HG03175 (cell line): ENCODE measurements around the gene DELE1.
"Not testable (repeated sequence)": the region's sequence is repeated elsewhere in the genome, so short reads cannot be mapped to it uniquely, and the experiment has no call there.

Experiments
- ATAC-seq: cut with Tn5 transposase; IDR thresholded peaks from one replicate; pipeline ENCODE4 v1.9.1; 2021; ENCODE audit warnings: mild to moderate bottlenecking, moderate library complexity; ENCODE audit not compliant: unreplicated experiment

The DELE1 gene

DNA sequence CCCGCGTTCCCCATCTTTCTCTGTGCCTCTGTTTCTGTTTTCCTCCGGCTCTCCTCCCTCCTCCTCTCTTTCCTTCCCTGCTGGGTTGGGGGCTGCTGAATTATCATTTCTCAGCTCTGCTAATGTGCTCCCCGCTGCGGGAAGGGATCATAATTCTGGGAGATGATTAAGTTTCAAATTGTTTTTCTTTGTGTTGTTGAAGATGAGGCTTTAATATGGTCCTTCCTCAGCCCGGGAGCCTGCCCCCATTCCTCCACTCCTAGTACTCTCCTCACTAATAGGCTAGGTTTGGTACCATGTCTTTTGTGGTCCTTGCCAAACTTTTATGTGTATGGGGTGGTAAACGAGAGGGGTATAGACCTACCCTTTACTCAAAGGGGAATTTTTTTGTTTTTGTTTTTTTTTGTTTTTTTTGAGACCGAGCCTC is 39.8 kb upstream of the DELE1 start:
- ATAC-seq = no peak

- no peak for ATAC-seq
Observed at GRCh38 chr5:141889282-141889871, 34.3 kb upstream of the DELE1 start.

GRCh38 chr5:141890429-141890828 is 33.2 kb upstream of the DELE1 start:
- ATAC-seq = not testable (repeated sequence)

DNA sequence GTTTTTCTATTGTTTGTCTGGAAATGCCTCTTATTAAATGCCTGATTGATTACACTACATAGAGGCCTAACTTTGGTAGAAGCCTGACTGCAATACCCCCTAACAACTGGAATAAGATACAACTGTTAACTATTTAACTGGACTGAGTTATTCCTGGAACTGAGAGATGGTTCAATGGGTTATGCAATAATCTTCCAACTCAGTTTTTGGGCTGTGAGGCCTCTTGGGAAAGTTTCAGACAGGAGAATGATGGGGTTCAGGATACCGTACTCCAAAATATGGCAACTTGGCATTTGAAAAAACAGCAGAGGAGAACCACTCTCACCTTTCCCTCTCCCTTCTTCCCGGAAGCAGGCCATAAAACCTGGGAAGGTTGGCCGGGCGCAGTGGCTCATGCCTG is 26.2 kb upstream of the DELE1 start:
- no peak for ATAC-seq

DNA sequence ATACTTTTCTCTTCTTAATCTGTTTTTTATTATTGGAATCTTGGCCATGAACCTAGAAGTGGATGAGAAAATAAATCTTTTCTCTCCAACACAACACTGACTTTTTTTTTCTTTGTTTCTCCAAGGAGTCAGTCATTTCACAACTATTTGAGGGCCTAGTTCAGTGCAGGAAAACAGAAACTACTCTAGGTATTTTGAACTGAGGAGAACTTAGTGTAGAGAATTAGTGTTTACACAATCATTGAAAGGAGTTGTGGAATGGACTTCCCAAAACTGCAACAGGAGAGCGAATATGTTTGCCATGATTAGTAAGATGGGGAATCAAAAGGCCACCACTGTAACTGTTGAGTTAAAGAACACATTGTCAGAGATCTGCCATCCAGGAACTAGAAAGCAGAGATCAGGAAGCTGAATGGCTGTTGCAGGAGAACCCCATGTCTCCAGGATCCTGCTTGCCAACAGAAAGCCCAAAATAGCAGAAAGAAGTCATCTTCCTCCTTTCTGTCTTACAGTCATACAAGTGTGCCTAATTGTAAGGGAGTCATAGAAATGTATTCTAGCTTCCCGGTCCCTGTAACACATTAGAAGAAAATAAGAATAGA is 25.1 kb upstream of the DELE1 start:
- no peak for ATAC-seq

DNA sequence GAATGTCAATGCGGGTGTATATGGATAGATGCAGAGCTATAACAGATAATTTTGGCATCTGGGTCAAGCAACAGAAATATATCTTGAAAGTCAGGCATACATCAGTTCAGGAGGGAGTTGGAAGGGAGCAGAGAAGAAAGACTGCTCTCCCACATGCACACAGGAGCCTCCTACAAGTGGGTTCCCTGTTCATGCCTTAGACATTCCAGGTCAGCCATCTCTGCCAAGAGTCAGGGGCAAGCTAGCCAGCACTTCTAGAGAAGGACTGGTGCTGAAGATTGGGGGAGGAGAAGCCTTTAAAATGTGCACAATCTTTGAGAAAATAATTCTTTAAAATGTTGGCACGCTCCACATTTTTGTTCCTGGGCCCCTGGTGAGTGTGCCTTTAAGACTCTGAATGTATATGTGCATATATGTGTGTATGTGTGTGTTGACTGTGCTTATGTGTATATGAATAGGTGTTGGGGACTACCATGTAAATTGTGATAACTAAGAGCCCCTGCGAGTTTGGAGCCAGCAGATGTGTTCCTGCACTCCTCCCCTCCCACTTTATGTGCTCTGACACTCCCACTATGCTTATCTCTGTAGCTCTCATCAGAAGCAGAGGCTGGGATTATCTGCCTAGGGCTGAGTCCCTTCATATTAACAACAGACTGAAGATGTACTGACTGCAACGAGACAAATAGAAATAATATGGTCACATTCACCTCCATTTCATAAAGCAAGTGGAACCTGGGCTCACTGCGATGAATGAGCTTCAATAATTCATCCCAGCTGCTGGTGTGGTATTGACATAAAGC is 21.5 kb upstream of the DELE1 start:
- no peak for ATAC-seq

GRCh38 chr5:141903261-141903660 is 20.4 kb upstream of the DELE1 start:
- no peak for ATAC-seq

DNA sequence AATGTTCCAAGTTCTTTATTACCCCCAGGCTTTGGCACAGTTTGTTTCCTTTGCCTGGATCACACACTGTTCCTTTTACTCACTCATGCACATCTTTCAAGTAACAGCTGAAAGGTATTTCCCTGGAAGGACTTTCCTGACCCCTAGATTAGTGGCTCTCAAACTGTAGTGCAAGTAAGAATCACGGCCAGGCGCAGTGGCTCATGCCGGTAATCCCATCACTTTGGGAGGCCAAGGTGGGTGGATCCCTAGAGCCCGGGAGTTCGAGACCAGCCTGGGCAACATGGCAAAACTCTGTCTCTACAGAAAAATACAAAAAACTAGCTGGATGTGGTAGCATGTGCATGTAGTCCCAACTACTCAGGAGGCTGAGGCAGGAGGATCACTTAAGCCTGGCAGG is 19.1 kb upstream of the DELE1 start:
- ATAC-seq = no peak

DNA sequence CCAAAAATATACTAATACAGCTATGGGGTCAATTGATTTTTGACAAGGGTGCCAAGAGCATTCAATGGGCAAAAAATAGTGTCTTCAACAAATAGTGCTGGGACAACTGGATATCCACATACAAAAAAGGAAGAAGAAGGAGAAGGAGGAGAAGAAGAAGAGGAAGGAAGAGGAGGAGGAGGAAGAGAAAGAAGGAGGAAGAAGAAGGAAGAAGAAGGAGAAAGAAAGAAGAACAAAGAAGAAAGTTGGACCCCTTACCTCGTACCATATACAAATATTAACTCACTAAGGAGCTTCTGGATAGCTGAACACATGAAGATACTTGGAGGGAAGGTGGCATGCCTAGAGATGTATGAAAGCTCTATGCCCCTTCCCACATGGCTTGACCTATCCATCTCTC is 17.2 kb upstream of the DELE1 start:
- ATAC-seq = no peak

- ATAC-seq = no peak
Observed at GRCh38 chr5:141906972-141907371, 16.7 kb upstream of the DELE1 start.

DNA sequence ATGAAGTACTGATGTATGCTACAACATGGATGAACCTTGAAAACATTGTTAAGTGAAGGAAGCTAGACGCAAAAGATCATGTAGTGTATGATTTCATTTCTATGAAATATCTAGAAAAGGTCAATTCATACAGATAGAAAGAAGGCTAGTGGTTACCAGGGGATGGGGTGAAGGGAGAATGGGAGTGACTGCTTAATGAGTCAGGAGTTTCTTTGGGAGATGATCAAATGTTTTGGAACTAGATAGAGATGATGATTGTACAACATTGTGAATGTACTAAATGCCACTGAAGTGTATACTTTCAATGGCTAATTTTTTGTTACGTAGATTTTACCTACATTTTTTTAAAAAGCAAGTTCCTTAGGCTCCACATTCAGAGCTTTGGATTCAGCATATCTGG is 14.9 kb upstream of the DELE1 start:
- no peak for ATAC-seq

DNA sequence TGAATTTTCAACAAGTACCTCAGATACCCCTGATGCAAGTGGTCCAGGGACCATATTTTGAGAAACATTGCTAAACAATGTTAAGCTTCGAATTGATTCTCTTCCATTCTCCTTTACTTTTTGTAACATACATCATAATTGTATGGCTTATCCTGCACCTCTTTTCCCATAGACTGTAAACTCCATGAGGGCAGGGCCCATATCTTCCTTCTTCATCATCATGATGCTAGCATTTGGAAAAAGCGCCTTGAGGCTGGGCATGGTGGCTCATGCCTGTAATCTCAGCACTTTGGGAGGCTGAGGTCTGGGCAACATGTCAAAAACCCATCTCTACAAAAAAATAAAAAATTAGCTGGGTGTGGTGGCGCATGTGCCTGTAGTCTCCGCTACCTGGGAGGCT is 14.5 kb upstream of the DELE1 start:
- ATAC-seq = no peak

GRCh38 chr5:141910271-141910673 is 13.4 kb upstream of the DELE1 start:
- ATAC-seq = no peak

DNA sequence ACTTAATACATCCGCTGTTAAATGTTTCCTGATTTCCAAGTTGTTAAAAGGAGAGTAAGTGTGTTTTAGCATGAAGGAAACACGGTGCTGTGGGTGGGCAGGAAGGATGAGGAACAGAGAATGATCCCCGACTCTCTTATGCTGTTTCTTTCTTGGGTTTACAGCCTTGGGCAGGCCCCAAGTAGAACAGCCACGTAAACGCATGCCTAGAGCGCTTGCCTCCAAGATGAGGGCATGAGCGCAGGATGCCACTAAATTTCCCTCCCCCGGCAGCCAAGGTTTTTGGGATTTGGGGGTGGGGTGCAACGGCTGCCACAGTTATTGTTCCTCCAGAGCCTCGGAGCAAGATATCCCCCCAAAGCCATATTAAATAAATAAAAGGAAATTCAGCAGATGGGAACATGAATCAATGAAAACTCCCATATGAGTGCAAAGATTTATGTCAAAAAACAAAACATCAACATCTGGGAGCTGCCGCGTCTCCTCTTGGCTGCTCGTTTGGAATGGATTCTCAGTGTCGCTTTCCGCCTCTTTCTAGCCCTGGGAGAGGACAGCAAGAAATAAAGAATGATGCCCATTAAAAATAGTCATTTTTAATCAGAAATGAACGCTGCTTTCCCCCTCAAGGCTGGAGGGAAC is 10.0 kb upstream of the DELE1 start:
- no peak for ATAC-seq

DNA sequence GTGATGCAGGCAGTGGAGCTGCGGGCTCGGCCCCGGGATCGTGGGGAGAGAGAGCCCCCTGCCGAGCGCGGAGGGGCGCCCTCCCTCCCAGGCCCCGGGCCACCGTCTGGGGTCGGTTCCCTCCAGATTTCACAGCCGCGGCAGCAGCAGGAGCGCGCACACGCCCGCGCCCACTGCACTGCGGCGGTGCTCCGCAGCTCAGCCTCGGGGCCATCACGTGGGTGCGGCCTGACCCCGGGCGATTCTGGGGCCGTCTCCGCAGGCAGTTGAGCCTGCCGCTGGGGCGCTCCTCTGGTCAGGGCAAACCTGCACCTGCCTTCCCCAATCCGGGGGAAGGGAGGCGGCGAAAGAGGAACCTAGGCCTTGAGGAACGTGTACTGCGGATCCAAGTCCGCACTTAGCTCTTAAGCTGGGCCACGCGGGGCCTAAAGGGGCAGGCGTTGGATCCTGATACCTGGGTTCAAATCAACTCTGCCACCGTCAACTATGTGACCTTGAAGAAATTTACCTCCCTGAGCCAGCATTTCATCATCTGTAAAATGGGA is 9.4 kb upstream of the DELE1 start:
- ATAC-seq = peak; percentile 73

- no peak for ATAC-seq
Observed at GRCh38 chr5:141914797-141915196, 8.9 kb upstream of the DELE1 start.

DNA sequence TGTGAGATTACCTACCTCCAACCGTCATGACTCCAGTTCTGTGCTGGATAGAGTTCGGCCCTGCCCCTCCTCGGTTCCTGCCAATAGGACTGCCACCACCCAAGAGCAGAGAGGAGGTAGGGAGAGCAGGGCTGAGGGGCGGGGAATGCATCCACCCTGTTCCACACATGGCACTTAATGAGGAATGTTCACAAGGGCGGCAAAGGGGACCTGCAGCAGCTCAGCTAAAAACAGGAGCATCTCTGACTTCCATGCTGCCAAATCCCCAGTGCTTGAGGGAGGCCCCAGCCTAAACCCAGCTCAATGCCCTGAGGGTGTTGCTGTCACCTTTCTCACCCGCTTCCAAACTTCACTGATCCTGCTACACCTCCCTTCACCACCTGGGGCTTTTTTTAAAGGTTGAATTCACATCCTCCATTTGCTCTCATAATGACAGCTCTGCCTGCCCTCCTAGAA is 7.8 kb upstream of the DELE1 start:
- ATAC-seq = no peak

- ATAC-seq = no peak
Observed at GRCh38 chr5:141916522-141916921, 7.1 kb upstream of the DELE1 start.

GRCh38 chr5:141917760-141918159 is 5.9 kb upstream of the DELE1 start:
- ATAC-seq = no peak

DNA sequence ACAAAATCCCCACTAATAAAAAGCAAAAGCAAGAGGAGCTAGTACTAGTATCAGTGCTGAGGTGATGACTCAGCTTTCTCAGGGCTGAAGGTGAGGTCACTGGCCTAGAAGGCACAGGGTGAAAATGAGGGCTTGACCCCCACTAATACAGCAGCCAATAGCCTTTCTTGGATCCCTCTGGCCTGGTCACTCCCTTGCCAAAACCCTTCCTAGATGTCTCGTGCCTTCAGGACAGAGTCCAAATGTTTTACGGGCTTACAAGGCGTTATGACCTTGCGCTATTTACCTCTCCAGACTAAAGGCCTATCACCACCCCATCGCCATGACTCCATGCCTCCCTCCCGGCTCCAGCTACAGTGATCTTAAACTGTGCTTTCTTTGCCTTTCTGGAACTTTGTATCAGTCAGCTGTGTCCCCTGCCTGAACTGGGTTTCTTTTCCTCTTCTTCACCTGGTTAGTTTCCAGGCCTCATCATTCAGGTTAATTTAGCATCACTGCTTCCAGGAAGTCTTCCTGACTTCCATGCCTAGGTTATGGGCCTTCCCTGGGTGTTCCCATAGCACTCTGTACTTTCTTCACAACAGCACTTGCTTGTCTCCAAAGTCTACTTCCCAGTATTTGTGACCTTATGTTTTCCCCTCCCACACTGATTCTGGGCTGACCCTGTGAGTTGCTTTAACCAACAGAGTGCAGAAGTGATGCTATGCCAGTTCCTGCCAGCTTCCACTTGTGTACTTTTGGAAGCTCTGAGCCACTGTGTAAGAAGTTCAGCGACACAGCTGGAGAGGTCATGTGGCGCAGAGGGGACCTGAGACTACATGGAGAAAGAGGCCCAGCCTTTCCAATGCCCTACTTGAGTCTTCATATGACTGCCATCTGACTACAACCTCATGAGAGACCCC is 4.2 kb upstream of the DELE1 start:
- no peak for ATAC-seq
